ENCODE data around the gene FBN2.

Gene FBN2

GRCh38 chr5:128353441-128354107 is 184.5 kb downstream of the FBN2 start:
- TF ChIP-seq GATA3 (IDR thresholded peaks at IDR 0.05; ENCODE audit: low read depth, low read length) (no peak), GATA2 (IDR thresholded peaks at IDR 0.05; ENCODE audit: low read depth, low read length) (no peak)

GRCh38 chr5:128350705-128351104 is 187.3 kb downstream of the FBN2 start:
- TF ChIP-seq GATA3 (IDR thresholded peaks at IDR 0.05; ENCODE audit: low read depth, low read length) (no peak), GATA2 (IDR thresholded peaks at IDR 0.05; ENCODE audit: low read depth, low read length) (no peak)

GRCh38 chr5:128349044-128349858 is 188.8 kb downstream of the FBN2 start:
- no peak for TF ChIP-seq GATA3 (IDR thresholded peaks at IDR 0.05; ENCODE audit: low read depth, low read length)
- TF ChIP-seq GATA2 (IDR thresholded peaks at IDR 0.05; ENCODE audit: low read depth, low read length), result no peak

- TF ChIP-seq GATA2 (IDR thresholded peaks at IDR 0.05; ENCODE audit: low read depth, low read length) (no peak), GATA3 (IDR thresholded peaks at IDR 0.05; ENCODE audit: low read depth, low read length) (no peak)
These were observed 192.0 kb downstream of the FBN2 start for GRCh38 chr5:128346038-128346437.

- no peak for TF ChIP-seq GATA3 (IDR thresholded peaks at IDR 0.05; ENCODE audit: low read depth, low read length)
- no peak for TF ChIP-seq GATA2 (IDR thresholded peaks at IDR 0.05; ENCODE audit: low read depth, low read length)
These were observed 192.8 kb downstream of the FBN2 start for GRCh38 chr5:128345247-128345646.

- TF ChIP-seq GATA3 (IDR thresholded peaks at IDR 0.05; ENCODE audit: low read depth, low read length) (no peak), GATA2 (IDR thresholded peaks at IDR 0.05; ENCODE audit: low read depth, low read length) (no peak)
These were observed 194.9 kb downstream of the FBN2 start for GRCh38 chr5:128343168-128343567.

- TF ChIP-seq GATA3 (IDR thresholded peaks at IDR 0.05; ENCODE audit: low read depth, low read length), result no peak
- TF ChIP-seq GATA2 (IDR thresholded peaks at IDR 0.05; ENCODE audit: low read depth, low read length), result no peak
These were observed 197.0 kb downstream of the FBN2 start for GRCh38 chr5:128341056-128341455.

GRCh38 chr5:128340648-128341047 is 197.4 kb downstream of the FBN2 start:
- TF ChIP-seq GATA2 (IDR thresholded peaks at IDR 0.05; ENCODE audit: low read depth, low read length) (no peak), GATA3 (IDR thresholded peaks at IDR 0.05; ENCODE audit: low read depth, low read length) (no peak)

- no peak for TF ChIP-seq GATA3 (IDR thresholded peaks at IDR 0.05; ENCODE audit: low read depth, low read length)
- no peak for TF ChIP-seq GATA2 (IDR thresholded peaks at IDR 0.05; ENCODE audit: low read depth, low read length)
These were observed 198.5 kb downstream of the FBN2 start for GRCh38 chr5:128339585-128339984.

- TF ChIP-seq GATA2 (IDR thresholded peaks at IDR 0.05; ENCODE audit: low read depth, low read length) (no peak), GATA3 (IDR thresholded peaks at IDR 0.05; ENCODE audit: low read depth, low read length) (no peak)
These were observed 199.4 kb downstream of the FBN2 start for GRCh38 chr5:128338649-128339048.

GRCh38 chr5:128335339-128335738 is 202.7 kb downstream of the FBN2 start:
- TF ChIP-seq GATA2 (IDR thresholded peaks at IDR 0.05; ENCODE audit: low read depth, low read length) (no peak), GATA3 (IDR thresholded peaks at IDR 0.05; ENCODE audit: low read depth, low read length) (no peak)

- TF ChIP-seq GATA2 (IDR thresholded peaks at IDR 0.05; ENCODE audit: low read depth, low read length), result no peak
- TF ChIP-seq GATA3 (IDR thresholded peaks at IDR 0.05; ENCODE audit: low read depth, low read length), result no peak
These were observed 203.9 kb downstream of the FBN2 start for GRCh38 chr5:128334010-128334716.

GRCh38 chr5:128331261-128331660 is 206.8 kb downstream of the FBN2 start:
- TF ChIP-seq GATA2 (IDR thresholded peaks at IDR 0.05; ENCODE audit: low read depth, low read length), result no peak

GRCh38 chr5:128329386-128329939 is 208.6 kb downstream of the FBN2 start:
- TF ChIP-seq GATA2 (IDR thresholded peaks at IDR 0.05; ENCODE audit: low read depth, low read length), result no peak
- no peak for TF ChIP-seq GATA3 (IDR thresholded peaks at IDR 0.05; ENCODE audit: low read depth, low read length)

All from SH-SY5Y (cell line).